ENCODE results near the gene ZBTB2.

GRCh38 chr6:151408858-151409257 is 17.5 kb upstream of the ZBTB2 start:
- TF ChIP-seq POLR2A (IDR thresholded peaks at IDR 0.05; ENCODE audit: low read length) (no peak), GATA1 (IDR thresholded peaks at IDR 0.05; ENCODE audit: low read depth, low read length) (no peak)
